ENCODE data around the gene FYB1. TPM values are rescaled to one million over a fixed set of nuclear protein-coding genes. Genes with fewer than 3 reads are reported as not detected.

The FYB1 gene
- total RNA-seq, 2 donors from 2014 or later: 3.1 to 4.0 TPM

- no peak for DNase-seq (ENCODE audit: low spot score)
- Histone ChIP-seq H3K9me3 (no peaks in the 10 kb centered on the region), H3K4me1 (replicated peaks) (no peaks in the 10 kb centered on the region), H3K27me3 (replicated peaks; ENCODE audit: insufficient read depth) (no peaks in the 10 kb centered on the region), H3K4me3 (no peak overlapping the region), H3K36me3 (no peaks in the 10 kb centered on the region), H3K27ac (no peak overlapping the region)
- intact Hi-C loops (cut with DNase I): no loop called here
- WGBS: 81% methylated on average over 1 of the region's 1 CpG
- TF ChIP-seq POLR2AphosphoS5 (IDR thresholded peaks at IDR 0.05): no peak
- no peak for TF ChIP-seq POLR2A (IDR thresholded peaks at IDR 0.05)
- TF ChIP-seq CTCF (IDR thresholded peaks at IDR 0.05): no peak
These were observed 88.6 kb downstream of the FYB1 start for GRCh38 chr5:39130716-39131115.

DNA sequence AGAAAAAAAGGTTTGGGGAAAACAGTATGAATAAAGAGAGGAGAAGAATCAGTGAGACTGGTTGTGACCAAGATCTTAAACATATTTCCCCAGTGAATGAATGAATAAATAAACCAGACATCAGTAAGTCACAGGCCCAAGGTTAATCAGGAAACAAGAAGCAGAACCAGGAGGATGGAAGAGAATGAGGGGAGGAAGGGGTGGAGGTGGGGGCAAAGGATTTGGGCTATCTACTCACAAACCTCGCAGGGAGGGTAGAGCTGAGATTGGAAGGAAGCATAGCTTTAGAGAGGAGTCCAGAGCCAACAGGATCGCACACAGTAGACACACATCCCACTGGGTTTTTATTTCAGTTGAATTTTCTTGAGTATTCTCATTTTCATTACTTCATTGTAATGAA is 97.4 kb downstream of the FYB1 start:
- no peaks in the 10 kb centered on the region for H3K27me3 ChIP-seq (replicated peaks; ENCODE audit: insufficient read depth)
- intact Hi-C loops (cut with DNase I): no loop called here
- TF ChIP-seq POLR2AphosphoS5 (IDR thresholded peaks at IDR 0.05): no peak
- TF ChIP-seq POLR2A (IDR thresholded peaks at IDR 0.05): no peak
- no peak for TF ChIP-seq CTCF (IDR thresholded peaks at IDR 0.05)
- H3K4me1 ChIP-seq (replicated peaks): no peaks in the 10 kb centered on the region
- no peak overlapping the region for H3K4me3 ChIP-seq
- H3K27ac ChIP-seq: no peak overlapping the region
- DNase-seq (ENCODE audit: low spot score): no peak
- H3K36me3 ChIP-seq: no peaks in the 10 kb centered on the region
- H3K9me3 ChIP-seq: no peaks in the 10 kb centered on the region
- WGBS: 68% methylated on average over 2 of the region's 2 CpGs

DNA sequence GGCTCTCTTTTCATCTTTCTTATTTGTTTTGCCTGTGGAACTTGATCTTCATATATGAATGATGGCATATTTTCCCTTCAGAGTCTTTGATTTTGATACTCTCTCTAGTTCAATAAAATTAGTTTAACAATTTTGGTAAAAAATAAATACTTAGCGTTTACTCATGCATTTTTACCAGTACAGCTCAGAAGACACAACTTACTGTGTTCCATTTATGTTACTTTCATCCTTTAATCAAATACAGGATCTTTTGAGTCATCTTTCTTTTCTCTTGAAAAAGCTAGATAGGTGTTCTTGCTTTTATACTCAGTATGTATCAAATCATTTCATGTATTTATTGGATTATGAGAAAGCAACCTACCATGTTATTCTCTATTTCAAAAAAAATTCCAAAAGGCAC is 98.0 kb downstream of the FYB1 start:
- intact Hi-C loops (cut with DNase I): no loop called here
- Histone ChIP-seq H3K27me3 (replicated peaks; ENCODE audit: insufficient read depth) (no peaks in the 10 kb centered on the region), H3K4me1 (replicated peaks) (no peaks in the 10 kb centered on the region), H3K9me3 (no peaks in the 10 kb centered on the region), H3K27ac (no peak overlapping the region), H3K36me3 (no peaks in the 10 kb centered on the region), H3K4me3 (no peak overlapping the region)
- DNase-seq (ENCODE audit: low spot score): no peak
- 34% methylated on average over 1 of the region's 1 CpG for WGBS
- no peak for TF ChIP-seq CTCF (IDR thresholded peaks at IDR 0.05)
- TF ChIP-seq POLR2A (IDR thresholded peaks at IDR 0.05): no peak
- no peak for TF ChIP-seq POLR2AphosphoS5 (IDR thresholded peaks at IDR 0.05)

DNA sequence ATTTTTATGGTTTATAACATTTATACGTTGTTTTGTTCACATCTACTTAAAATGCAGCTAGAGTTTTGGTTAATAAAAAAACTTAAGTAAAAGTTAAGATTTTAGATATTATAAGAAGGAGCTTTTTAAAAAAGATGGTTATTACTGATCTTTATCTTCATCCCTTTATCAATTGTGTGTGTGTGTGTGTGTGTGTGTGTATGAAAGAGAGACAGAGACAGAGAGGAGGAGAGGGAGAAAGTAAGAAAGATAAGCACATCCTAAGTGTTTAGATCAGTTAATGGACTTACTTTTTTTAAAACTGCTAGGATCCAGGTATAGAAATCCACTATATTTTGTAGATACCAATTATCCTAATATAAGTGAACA is 99.3 kb downstream of the FYB1 start:
- DNase-seq (ENCODE audit: low spot score): no peak
- Histone ChIP-seq H3K36me3 (no peaks in the 10 kb centered on the region), H3K4me3 (no peak overlapping the region), H3K27me3 (replicated peaks; ENCODE audit: insufficient read depth) (no peaks in the 10 kb centered on the region), H3K27ac (no peak overlapping the region), H3K9me3 (no peaks in the 10 kb centered on the region), H3K4me1 (replicated peaks) (no peaks in the 10 kb centered on the region)
- intact Hi-C loops (cut with DNase I): no loop called here
- 67% methylated on average over 1 of the region's 1 CpG for WGBS
- TF ChIP-seq POLR2A (IDR thresholded peaks at IDR 0.05) (no peak), CTCF (IDR thresholded peaks at IDR 0.05) (no peak), POLR2AphosphoS5 (IDR thresholded peaks at IDR 0.05) (no peak)

DNA sequence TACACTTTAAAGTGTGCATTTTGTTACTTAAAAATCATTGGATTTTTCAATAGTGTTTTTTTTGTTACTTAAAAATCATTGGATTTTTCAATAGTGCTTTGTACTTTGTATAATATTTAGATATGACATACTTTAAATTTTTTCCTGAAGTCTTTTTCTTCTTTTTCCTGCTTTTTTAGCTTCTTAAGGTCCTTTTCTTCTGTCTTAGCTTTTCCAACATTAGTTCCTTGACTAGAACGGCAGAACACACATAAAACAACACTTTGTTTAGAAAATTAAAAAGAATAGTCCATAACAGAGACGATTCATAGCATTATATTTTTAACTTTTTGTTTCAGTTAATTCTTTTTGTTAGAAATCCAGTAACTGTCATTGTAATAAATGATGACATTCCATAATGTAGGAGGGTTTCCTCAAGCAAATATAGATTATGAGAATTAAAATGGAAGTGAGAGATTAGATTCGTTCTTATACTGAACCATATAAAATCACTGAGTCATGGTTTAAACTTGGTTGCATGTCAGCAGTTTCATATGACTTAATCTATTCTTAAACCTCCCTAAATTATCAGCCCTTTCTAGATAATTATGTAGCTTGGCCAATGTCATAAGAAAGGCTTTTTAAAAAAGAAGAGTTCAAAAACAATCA is 99.8 kb downstream of the FYB1 start:
- 51% methylated on average over 3 of the region's 3 CpGs for WGBS
- no peak for DNase-seq (ENCODE audit: low spot score)
- Histone ChIP-seq H3K27me3 (replicated peaks; ENCODE audit: insufficient read depth) (no peaks in the 10 kb centered on the region), H3K27ac (no peak overlapping the region), H3K9me3 (no peaks in the 10 kb centered on the region), H3K36me3 (no peaks in the 10 kb centered on the region), H3K4me1 (replicated peaks) (no peaks in the 10 kb centered on the region), H3K4me3 (no peak overlapping the region)
- TF ChIP-seq CTCF (IDR thresholded peaks at IDR 0.05) (no peak), POLR2A (IDR thresholded peaks at IDR 0.05) (no peak), POLR2AphosphoS5 (IDR thresholded peaks at IDR 0.05) (no peak)
- intact Hi-C loops (cut with DNase I): no loop called here
